Central memory CD8-positive, alpha-beta T cell (primary cell): ENCODE results near the gene TMEM168.

Experiments used
- ATAC-seq: fragments of 150-1000 bp; cut with Tn5 transposase; replicated peaks from 2 replicates; pipeline ENCODE4 v1.10.0; 2022; ENCODE audit warnings: mild to moderate bottlenecking, moderate FRiP score, moderate number of reproducible peaks; ENCODE audit not compliant: poor library complexity, severe bottlenecking; ENCODE audit errors: extremely low read depth
- DNase-seq, 2 donors: peaks; one replicate each; pipeline ENCODE4 v3.0.0; 2021; ENCODE audit warnings: low spot score in 2 of 2
- H3K27ac Mint-ChIP-seq: one replicate; pipeline ENCODE4 v1.8.0; 2022; ENCODE audit warnings: low read depth, mild to moderate bottlenecking, moderate library complexity, mixed read lengths
- H3K27me3 Mint-ChIP-seq: one replicate; pipeline ENCODE4 v1.8.0; 2022; ENCODE audit warnings: mixed read lengths
- H3K36me3 Mint-ChIP-seq: one replicate; pipeline ENCODE4 v1.8.0; 2022; ENCODE audit warnings: mild to moderate bottlenecking, moderate library complexity, mixed read lengths; ENCODE audit not compliant: insufficient read depth
- H3K4me1 Mint-ChIP-seq: one replicate; pipeline ENCODE4 v1.8.0; 2022; ENCODE audit warnings: mixed read lengths
- H3K4me3 Mint-ChIP-seq: one replicate; pipeline ENCODE4 v1.8.0; 2022; ENCODE audit warnings: mild to moderate bottlenecking, moderate library complexity, mixed read lengths
- H3K9me3 Mint-ChIP-seq: one replicate; pipeline ENCODE4 v1.8.0; 2022; ENCODE audit warnings: mixed read lengths

Gene TMEM168

DNA sequence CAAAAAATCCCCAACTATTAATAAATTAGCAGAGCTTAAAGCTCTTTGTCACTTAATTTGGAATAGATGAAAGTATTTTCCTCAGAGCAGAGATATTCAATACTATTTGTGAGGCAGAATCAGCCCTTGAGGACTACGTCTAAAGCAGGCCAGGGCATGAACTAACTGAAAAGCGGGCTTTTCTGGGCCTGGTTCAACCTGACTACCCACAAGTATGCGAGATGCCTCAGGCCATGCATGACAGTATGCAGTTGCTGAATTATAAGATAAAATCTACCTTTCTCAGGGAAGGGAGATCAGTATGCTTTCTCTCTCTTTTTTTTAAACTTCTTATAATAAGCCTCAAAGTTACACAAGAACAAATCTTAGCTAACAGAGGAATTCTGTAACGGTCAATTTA is 20.1 kb downstream of the TMEM168 start:
- Mint-ChIP-seq H3K4me1 (no peaks in the 10 kb centered on the region), H3K36me3 (peaks cover 6% of the 10 kb centered on the region), H3K9me3 (no peaks in the 10 kb centered on the region), H3K4me3 (no peak overlapping the region), H3K27me3 (no peaks in the 10 kb centered on the region), H3K27ac (no peak overlapping the region)
- DNase-seq: no peak
- no peak for ATAC-seq

DNA sequence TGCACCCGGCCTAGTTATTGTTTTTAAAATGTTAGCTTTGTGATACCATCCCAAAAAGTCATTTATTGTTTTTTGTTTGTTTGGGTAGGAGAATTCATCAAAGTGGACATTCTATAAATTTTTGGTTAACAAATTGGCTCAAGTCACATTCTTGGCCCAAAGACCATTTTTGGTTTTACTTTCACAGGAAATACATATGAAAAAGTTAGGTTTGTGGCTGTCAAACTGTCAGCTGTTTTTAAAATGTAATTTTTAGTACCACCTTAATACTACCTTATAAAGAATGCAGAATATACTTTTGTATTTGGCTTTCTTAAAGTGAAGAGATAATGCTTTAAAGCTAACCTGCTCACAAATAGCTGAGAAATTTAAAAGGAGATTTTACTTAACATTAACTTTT is 25.1 kb downstream of the TMEM168 start:
- DNase-seq: no peak
- ATAC-seq: no peak
- Mint-ChIP-seq H3K27ac (peak overlapping the region; percentile 57), H3K4me3 (no peak overlapping the region), H3K27me3 (no peaks in the 10 kb centered on the region), H3K4me1 (no peaks in the 10 kb centered on the region), H3K36me3 (peaks cover 8% of the 10 kb centered on the region), H3K9me3 (no peaks in the 10 kb centered on the region)

DNA sequence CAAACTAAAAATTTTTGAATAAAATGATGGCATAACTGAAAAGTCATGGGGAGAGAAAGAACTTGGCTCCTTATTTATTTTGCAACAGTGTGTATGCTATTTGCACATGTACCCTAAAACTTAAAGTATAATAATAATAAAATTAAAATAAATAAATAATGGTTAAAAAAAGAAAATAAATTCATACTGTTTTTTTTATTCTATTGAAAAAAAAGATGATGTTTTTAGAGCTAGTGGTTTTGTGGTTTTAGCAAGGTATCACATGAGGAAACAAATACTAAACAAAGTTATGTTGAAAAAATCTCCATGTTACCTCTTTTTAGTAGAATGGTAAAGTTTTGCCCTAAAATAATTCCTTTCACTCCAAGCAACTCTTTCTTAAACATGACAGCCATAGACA is 26.2 kb downstream of the TMEM168 start:
- H3K27ac Mint-ChIP-seq: peak overlapping the region; percentile 57
- H3K27me3 Mint-ChIP-seq: no peaks in the 10 kb centered on the region
- ATAC-seq: peak; percentile 49
- H3K9me3 Mint-ChIP-seq: no peaks in the 10 kb centered on the region
- no peaks in the 10 kb centered on the region for H3K4me1 Mint-ChIP-seq
- peak overlapping the region; percentile 27 for H3K4me3 Mint-ChIP-seq
- no peak for DNase-seq
- H3K36me3 Mint-ChIP-seq: peaks cover 8% of the 10 kb centered on the region

DNA sequence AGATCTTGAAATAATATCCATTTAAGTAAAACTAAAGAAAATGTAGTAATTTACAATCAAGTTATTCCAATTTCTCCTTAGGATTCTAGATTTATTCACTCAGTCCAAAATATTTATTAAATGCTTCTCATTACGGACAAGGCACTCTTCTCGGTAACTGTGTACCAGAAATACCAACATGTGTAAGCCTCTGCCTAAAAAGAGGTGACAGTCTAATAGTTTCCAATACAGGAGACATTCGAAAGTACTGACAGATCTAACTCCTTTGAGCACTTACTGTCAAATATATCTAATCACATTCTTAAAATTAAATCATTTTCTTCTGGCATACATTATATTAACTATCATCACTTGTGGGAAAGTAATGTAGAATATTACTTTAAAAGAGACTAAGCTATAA is 26.9 kb downstream of the TMEM168 start:
- Mint-ChIP-seq H3K4me3 (no peak overlapping the region), H3K27me3 (no peaks in the 10 kb centered on the region), H3K4me1 (no peaks in the 10 kb centered on the region), H3K9me3 (no peaks in the 10 kb centered on the region), H3K36me3 (peaks cover 8% of the 10 kb centered on the region), H3K27ac (no peak overlapping the region)
- DNase-seq (no peak), ATAC-seq (no peak)

DNA sequence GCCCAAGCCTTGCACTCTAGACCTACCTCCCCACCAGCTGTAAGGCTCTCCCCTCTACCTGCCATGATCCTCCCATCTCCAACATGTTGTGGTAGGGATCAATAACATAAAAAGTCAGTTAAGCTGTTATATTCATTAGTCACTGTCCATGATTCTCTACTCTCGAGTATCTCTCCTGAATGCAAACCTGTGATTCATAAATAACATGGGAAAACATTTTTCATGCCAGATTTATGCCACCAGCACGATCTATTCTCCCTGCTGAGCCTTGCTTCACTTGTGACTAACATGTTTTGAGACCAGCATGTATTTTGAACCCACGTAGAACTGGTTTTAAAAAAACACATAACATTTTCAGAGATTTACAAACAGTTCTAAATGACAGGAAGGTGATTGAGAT is 30.3 kb downstream of the TMEM168 start:
- Mint-ChIP-seq H3K36me3 (peaks cover 4% of the 10 kb centered on the region), H3K4me3 (no peak overlapping the region), H3K27ac (no peak overlapping the region), H3K4me1 (no peaks in the 10 kb centered on the region), H3K9me3 (no peaks in the 10 kb centered on the region), H3K27me3 (no peaks in the 10 kb centered on the region)
- no peak for ATAC-seq
- DNase-seq: no peak

DNA sequence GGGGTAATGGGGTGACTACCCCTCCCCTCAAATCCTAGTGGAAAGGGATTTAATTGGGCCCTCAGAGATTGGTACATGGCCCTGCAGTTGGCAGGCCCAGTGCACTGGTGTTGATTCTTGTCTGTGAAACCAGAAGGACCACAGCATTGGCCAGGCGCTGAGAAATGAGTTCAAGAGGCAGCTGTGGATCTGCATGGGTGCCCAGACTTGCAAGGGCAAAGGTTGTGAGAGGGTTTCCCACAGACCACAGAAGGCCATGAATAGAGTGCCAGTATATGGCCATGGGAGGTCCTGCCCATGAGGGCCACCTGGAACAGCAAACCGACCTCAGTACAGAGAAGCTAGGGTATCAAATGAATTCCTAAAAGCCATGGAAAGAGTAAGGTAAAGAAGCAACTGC is 32.9 kb downstream of the TMEM168 start:
- ATAC-seq: no peak
- H3K9me3 Mint-ChIP-seq: no peaks in the 10 kb centered on the region
- H3K4me1 Mint-ChIP-seq: no peaks in the 10 kb centered on the region
- no peak for DNase-seq
- no peaks in the 10 kb centered on the region for H3K27me3 Mint-ChIP-seq
- H3K36me3 Mint-ChIP-seq: no peaks in the 10 kb centered on the region
- no peak overlapping the region for H3K27ac Mint-ChIP-seq
- H3K4me3 Mint-ChIP-seq: no peak overlapping the region

DNA sequence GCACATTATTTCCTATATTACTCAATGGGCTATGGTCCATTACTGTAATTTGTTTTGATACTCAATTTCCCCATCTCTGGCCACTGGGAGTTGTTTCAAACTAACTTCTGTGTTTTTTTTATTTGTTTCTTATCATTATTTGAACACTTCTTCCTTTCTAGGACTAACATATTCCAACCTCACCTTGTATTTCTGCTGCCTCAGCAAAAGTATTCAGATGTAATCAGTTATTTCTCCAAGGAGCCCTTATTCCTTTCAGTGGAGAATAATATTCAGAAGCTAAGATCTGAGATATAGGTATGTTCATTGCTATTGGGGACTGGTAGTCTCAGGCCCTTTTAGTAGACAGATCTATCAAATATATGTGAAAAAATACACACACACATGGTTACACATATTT is 36.9 kb downstream of the TMEM168 start:
- DNase-seq (no peak), ATAC-seq (no peak)
- H3K4me3 Mint-ChIP-seq: no peak overlapping the region
- H3K27ac Mint-ChIP-seq: no peak overlapping the region
- no peaks in the 10 kb centered on the region for H3K4me1 Mint-ChIP-seq
- no peaks in the 10 kb centered on the region for H3K9me3 Mint-ChIP-seq
- H3K27me3 Mint-ChIP-seq: no peaks in the 10 kb centered on the region
- no peaks in the 10 kb centered on the region for H3K36me3 Mint-ChIP-seq

DNA sequence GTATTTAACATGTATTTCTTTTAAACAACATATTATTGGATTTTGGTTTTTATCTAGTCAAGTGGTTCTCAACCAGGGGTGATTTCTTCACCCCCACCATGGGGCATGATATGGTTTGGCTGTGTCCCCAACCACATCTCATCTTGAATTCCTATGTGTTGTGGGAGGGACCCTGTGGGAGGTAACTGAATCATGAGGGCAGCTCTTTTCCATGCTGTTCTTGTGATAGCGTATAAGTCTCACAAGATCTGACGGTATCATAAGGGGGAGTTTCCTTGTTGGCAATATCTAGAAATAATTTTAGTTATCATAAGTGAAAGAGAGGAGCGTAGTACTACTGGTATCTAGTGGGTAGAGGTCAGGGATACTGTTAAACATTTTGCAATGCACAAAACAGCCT is 37.6 kb downstream of the TMEM168 start:
- no peaks in the 10 kb centered on the region for H3K27me3 Mint-ChIP-seq
- H3K4me3 Mint-ChIP-seq: no peak overlapping the region
- DNase-seq: no peak

DNA sequence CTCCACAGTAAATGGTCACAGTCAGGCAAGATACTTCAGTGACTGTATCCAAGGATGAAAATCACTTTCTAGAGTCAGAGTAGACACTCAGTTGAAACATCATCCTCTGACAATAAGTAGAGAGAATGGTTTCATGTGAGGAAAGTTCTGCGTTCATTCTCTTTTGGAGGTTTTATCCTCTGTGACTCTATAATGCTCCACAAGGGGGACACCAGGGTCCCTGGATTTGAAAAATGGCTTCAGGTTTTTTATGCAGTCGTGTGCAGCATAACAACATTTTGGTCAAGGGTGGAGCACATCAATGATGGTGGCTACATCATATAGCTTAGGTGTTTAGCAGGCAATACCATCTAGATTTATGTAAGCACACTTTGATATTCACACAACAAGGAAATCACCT is 40.4 kb downstream of the TMEM168 start:
- no peak overlapping the region for H3K4me3 Mint-ChIP-seq
- H3K4me1 Mint-ChIP-seq: no peaks in the 10 kb centered on the region
- no peak overlapping the region for H3K27ac Mint-ChIP-seq
- no peaks in the 10 kb centered on the region for H3K36me3 Mint-ChIP-seq
- DNase-seq (no peak), ATAC-seq (no peak)
- H3K9me3 Mint-ChIP-seq: no peaks in the 10 kb centered on the region
- no peaks in the 10 kb centered on the region for H3K27me3 Mint-ChIP-seq

More for the DNA sequence above, 37.6 kb downstream of the TMEM168 start:
- H3K36me3 Mint-ChIP-seq: no peaks in the 10 kb centered on the region
- no peaks in the 10 kb centered on the region for H3K4me1 Mint-ChIP-seq
- H3K9me3 Mint-ChIP-seq: no peaks in the 10 kb centered on the region
- no peak for ATAC-seq
- H3K27ac Mint-ChIP-seq: no peak overlapping the region

DNA sequence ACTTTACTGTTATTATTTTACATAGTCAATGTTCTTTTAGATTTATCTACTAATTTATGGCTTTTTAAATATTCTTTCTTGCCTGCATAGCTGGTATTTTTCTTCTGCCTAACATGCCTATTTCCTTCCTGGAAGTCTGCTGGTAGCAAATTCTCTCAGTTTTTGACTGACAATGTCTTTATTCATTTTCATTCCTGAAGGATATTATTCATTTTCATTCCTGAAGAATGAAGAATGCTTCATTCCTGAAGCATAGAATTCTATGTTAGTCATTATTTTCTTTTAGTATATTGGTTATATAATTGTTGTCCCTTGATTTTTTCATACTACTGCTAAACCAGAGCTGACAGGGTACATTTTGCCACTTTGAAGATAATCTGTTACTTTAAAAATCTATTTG is 41.8 kb downstream of the TMEM168 start:
- ATAC-seq (no peak), DNase-seq (no peak)
- Mint-ChIP-seq H3K27ac (no peak overlapping the region), H3K9me3 (no peaks in the 10 kb centered on the region), H3K36me3 (no peaks in the 10 kb centered on the region), H3K27me3 (no peaks in the 10 kb centered on the region), H3K4me3 (no peak overlapping the region), H3K4me1 (no peaks in the 10 kb centered on the region)

DNA sequence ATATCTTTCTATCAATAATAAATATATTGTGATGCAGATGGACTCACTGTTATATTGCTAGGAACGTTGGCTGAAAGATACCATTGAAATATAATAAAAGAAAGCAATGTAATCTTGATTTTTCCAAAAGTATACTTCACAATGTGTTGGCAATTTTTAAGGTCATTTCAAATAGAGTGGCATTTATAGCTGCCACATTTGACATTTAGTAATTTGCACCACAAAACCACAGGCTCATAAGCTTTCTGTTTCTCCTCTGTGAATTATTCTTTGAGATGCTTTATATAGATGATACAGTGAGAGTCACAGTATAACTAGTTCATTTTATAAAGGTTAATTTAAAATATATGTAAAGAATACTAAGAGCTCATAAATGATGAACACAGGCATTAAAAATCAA is 44.6 kb downstream of the TMEM168 start:
- no peak overlapping the region for H3K27ac Mint-ChIP-seq
- no peaks in the 10 kb centered on the region for H3K36me3 Mint-ChIP-seq

DNA sequence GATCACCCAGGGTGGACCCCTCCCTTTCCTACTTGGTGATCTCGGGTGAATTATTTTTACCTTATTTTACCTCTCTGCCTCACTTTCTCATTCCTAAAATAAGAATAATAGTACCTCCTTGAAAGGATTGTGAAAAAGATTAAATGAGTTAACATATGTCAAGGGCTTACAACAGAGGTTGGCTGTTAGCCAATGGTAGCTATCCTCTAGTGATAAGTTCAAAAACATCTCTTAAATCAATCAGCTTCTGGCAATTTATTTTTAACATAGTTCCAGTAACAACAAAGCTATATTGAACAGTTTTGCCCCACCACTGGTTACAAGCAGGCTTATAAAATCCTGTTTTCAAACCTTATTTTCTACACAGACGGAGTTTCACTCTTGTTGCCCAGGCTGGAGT is 45.4 kb downstream of the TMEM168 start:
- H3K9me3 Mint-ChIP-seq: no peaks in the 10 kb centered on the region
- no peak overlapping the region for H3K27ac Mint-ChIP-seq
- no peak overlapping the region for H3K4me3 Mint-ChIP-seq
- H3K36me3 Mint-ChIP-seq: no peaks in the 10 kb centered on the region
- ATAC-seq: no peak
- H3K4me1 Mint-ChIP-seq: no peaks in the 10 kb centered on the region
- DNase-seq: no peak
- H3K27me3 Mint-ChIP-seq: peaks cover 14% of the 10 kb centered on the region

More for the DNA sequence above, 44.6 kb downstream of the TMEM168 start:
- H3K4me3 Mint-ChIP-seq: no peak overlapping the region
- no peak for ATAC-seq
- no peaks in the 10 kb centered on the region for H3K4me1 Mint-ChIP-seq
- DNase-seq: no peak
- peaks cover 12% of the 10 kb centered on the region for H3K27me3 Mint-ChIP-seq
- no peaks in the 10 kb centered on the region for H3K9me3 Mint-ChIP-seq

DNA sequence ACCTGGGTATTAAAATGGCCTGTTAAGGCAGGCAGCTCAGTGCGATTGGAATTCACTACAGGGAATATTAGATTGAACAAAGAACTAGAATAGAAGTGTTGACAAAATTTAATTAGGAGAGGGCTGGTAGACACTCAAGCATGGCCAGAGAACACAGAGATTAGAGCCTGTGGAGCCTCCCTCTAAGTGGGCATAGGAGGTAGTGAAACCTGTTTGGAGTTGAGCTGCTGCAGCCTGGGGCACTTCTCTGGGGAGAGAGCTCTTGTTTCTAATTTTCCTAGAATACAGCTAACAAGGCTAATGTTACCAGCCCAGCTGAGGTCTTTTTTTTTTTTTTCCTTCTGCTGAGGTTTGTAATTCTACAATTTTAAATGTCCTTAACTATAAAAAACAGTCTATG is 46.4 kb downstream of the TMEM168 start:
- peaks cover 20% of the 10 kb centered on the region for H3K27me3 Mint-ChIP-seq
- no peaks in the 10 kb centered on the region for H3K4me1 Mint-ChIP-seq
- H3K36me3 Mint-ChIP-seq: no peaks in the 10 kb centered on the region
- H3K27ac Mint-ChIP-seq: no peak overlapping the region
- no peak overlapping the region for H3K4me3 Mint-ChIP-seq
- no peak for ATAC-seq
- no peak for DNase-seq
- peaks cover 2% of the 10 kb centered on the region for H3K9me3 Mint-ChIP-seq

DNA sequence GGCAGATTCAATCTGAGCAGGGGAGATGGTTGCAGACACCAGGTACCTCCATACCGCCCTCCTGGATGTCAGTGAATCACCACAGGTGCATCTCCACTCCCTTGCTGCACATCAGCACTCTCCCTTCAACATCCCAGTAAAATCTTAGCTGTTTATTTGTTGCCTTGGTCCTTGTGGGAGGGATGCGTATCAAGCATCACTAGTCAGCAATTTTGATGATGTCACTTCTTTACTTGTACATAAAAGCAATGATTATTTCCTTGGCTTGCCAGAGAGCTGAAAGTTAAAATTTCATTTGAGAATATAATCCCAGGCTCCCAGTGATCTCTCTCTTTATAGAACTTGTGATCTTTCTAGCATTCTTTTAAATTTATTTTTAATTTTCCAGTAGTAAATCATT is 49.5 kb downstream of the TMEM168 start:
- H3K27ac Mint-ChIP-seq: no peak overlapping the region
- H3K4me3 Mint-ChIP-seq: no peak overlapping the region
- H3K27me3 Mint-ChIP-seq: peaks cover 26% of the 10 kb centered on the region
- H3K36me3 Mint-ChIP-seq: no peaks in the 10 kb centered on the region
- DNase-seq (no peak), ATAC-seq (no peak)
- peaks cover 6% of the 10 kb centered on the region for H3K9me3 Mint-ChIP-seq
- no peaks in the 10 kb centered on the region for H3K4me1 Mint-ChIP-seq
